RWPE1 (cell line): Measurements from ENCODE around the gene AUTS2.

ENCODE experiments used
- CTCF ChIA-PET: fragments of 350-600 bp; sonication (Branson Sonifier 250); formaldehyde crosslinking; extraction: SDS; loops from one replicate; lab custom pipeline; 2021; lab: Yijun Ruan, JAX
- POLR2A ChIA-PET: fragments of 400-600 bp; formaldehyde crosslinking; extraction: SDS; loops from one replicate; lab custom pipeline; 2020; ENCODE audit warnings: antibody characterized with exemption; ENCODE audit not compliant: low non-redundant PET; lab: Yijun Ruan, JAX
- DNase-seq: peaks from one replicate; pipeline ENCODE4 v3.0.0; 2012; ENCODE audit warnings: low spot score
- H3K27ac ChIP-seq: fragments of 450-650 bp; 2 replicates; pipeline ENCODE4 v1.5.1; 2017
- TF ChIP-seq, protein P1 (sequence below): fragments of 450-650 bp; conservative IDR thresholded peaks from 2 replicates; pipeline ENCODE4 v1.5.1; 2017; ENCODE audit warnings: low read depth, mild to moderate bottlenecking

AUTS2 gene

DNA sequence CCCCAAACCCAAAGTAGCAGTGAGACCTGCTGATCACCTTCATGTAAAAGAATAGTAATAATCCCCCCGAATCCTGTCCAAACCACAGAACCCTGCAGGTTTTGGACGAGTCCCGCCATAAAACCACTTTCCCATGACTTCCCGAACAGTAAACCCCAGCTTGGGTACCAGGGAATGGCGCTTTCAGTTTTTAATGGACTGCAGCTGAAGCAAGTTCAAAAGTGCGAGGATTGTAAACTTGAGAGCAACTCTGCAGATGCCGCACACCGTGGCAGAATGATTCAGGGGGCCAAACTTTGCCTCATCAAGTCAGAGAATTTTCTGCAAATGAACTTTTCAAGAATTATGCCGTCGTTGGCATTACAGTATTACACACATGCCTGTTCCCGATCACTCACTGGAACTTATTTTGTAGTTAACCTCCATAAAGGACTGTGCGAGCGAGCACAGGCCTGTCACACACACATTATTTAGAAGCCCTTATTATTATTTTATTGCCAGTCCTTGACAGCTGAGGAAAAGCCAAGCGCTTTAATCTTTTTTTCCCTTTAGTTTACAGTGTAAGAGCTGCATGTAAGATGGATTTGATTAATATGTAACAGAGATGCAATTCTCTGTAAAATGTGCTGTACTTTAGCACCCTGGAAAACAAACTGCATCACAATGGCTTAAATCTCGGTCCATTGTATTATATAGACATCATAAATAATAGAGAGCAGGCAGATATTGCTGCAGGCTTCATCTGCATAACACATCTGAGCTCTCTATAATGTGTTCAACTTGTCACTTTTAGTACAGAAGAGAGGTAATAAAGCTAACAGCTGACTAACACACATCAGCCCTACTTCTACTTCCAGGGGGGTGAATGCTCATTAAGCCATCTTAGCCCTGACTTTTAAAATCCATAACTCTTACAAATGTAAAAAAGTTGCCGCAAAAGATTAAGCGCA is 1040.2 kb downstream of the AUTS2 start:
- ChIA-PET POLR2A (no interaction called here), CTCF (no interaction called here)
- TF ChIP-seq, protein P1, sequence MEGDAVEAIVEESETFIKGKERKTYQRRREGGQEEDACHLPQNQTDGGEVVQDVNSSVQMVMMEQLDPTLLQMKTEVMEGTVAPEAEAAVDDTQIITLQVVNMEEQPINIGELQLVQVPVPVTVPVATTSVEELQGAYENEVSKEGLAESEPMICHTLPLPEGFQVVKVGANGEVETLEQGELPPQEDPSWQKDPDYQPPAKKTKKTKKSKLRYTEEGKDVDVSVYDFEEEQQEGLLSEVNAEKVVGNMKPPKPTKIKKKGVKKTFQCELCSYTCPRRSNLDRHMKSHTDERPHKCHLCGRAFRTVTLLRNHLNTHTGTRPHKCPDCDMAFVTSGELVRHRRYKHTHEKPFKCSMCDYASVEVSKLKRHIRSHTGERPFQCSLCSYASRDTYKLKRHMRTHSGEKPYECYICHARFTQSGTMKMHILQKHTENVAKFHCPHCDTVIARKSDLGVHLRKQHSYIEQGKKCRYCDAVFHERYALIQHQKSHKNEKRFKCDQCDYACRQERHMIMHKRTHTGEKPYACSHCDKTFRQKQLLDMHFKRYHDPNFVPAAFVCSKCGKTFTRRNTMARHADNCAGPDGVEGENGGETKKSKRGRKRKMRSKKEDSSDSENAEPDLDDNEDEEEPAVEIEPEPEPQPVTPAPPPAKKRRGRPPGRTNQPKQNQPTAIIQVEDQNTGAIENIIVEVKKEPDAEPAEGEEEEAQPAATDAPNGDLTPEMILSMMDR: no peak
- H3K27ac ChIP-seq: no peak overlapping the region
- no peak for DNase-seq

DNA sequence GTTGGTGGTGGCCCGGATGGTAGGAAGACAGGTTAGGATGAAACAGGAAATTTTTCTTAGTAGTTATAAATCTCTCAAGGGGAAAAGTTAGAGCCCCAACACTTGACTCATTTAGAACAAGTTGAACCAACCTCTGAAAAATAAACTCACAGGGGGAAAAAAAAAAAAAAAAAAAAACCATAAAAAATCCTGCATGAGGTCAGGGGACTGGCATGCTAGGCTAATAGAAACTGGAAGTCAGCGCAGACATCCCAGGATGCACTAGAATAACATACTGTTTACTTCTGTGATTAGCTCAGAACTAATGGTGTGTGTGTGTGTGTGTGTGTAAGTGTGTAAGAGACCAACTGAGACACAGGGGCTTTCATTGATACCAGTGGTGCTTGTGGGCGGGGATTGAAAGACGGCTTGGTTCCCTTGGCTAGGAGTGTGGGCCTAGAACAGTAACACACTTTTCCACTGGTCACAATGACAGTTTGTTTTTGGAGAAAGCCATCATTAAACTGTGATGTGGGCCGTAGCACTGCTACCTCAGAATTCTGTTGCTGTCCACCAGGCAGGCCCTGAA is 1042.1 kb downstream of the AUTS2 start:
- TF ChIP-seq, protein P1: no peak
- ChIA-PET CTCF (no interaction called here), POLR2A (no interaction called here)
- H3K27ac ChIP-seq: no peak overlapping the region
- no peak for DNase-seq

DNA sequence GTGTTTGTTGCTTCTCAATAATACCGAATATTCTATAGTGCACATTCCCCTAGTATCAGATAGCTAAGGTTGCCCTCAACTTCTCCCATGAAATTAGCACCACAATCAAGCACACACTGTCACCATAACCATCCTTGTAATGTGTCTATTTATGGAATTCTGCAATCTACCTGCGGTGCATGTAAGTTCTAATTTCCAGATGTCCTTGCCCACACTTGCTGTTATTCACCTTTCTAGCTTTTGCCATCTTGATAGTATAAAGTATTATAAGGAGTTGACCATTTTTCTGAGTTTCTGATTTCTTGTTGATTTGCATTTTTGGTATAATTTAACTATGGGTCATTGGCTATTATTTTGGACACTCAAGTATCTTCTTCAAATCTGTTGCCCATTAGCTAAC is 1043.6 kb downstream of the AUTS2 start:
- ChIA-PET CTCF (no interaction called here), POLR2A (no interaction called here)
- no peak overlapping the region for H3K27ac ChIP-seq
- TF ChIP-seq, protein P1: no peak
- DNase-seq: no peak

DNA sequence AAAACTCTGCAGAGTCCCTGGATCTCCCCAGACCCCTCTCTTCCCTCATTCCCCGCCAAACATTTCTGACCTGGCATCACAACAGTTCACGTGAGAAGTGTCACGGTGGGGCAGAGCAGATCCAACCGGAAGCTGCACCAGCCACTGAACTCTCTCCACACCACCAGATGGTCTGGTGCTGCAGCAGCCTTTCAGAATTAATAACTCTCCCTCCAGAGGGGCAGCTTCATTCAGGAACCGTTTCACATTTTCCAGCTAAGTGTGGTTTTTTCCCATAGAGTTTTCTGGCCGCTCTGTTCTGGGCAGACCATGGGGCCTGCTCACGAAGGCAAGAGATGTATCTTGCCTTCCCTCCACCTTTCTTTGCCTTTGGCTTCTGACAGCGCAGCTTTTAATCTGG is 1047.0 kb downstream of the AUTS2 start:
- POLR2A ChIA-PET: no interaction called here
- DNase-seq: no peak
- no peak overlapping the region for H3K27ac ChIP-seq
- CTCF ChIA-PET: no interaction called here
- TF ChIP-seq, protein P1: no peak

DNA sequence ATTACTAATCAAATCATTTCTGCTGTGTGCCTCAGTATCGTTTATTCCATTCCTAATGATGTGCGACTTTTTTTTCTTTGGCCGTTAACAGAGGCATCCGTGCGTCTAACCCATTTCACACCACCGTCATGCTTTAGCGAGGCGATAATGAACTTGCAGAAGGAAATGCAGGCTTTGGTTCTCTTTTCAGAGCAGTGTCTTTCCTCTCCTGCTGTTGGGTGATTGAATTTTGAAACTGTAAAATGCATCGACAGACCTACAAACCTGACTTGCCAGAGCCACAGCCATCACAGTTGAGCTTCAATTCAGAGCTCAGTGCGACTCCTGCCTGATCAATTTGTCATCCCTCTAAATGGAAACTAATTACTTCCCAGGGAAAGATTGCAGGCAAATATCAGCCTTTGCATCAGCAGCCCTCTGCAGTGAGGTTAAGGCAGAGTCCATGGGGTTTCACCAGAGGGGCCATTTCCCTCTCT is 1047.6 kb downstream of the AUTS2 start:
- H3K27ac ChIP-seq: no peak overlapping the region
- CTCF ChIA-PET: no interaction called here
- TF ChIP-seq, protein P1: no peak
- POLR2A ChIA-PET: no interaction called here
- DNase-seq: no peak

DNA sequence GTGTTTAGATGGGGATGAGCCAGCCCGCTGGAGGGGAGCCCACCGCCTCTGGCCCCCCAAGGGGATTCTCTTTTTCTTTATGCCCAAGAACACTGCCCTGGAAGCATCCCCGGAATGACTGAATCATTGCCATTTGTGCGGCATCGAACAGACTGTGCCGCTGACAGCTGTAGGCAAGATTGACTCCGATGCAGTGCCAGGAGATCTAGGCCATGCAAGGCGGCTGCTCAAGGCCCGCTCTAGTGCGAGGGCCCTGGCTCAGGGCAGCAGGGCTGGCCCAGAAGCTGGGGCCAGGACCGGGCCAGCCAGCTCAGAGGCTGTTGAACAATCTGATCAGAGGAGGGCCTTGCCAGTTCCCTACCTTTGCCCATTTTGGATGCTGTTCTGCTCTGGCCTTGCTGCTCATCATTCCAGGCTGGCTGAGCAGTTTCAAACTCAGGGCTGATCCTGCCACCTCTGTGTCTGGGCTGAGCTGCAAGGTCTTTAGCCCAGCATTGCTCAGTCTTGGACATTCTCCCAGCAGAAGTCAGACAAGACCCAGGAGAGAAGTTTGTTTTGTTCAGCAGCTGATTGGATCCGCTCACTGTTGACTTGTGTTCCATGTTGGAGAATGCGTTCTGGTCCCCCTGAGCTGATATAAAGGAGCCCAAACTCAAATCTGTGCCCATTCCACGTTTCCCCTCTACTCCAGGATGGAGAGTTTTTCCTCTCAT is 1048.4 kb downstream of the AUTS2 start:
- ChIA-PET CTCF (no interaction called here), POLR2A (no interaction called here)
- no peak overlapping the region for H3K27ac ChIP-seq
- TF ChIP-seq, protein P1: no peak
- DNase-seq: no peak
